IMR-90 (cell line): Measurements from ENCODE around the gene HDAC10. TPM values are rescaled to one million over a fixed set of nuclear protein-coding genes. Genes with fewer than 3 reads are reported as not detected.

Source experiments
- ATAC-seq: fragments of 200-7000 bp; cut with Tn5 transposase; 2 replicates; pipeline ENCODE4 v1.9.1; 2020; ENCODE audit warnings: low read depth, mild to moderate bottlenecking, moderate library complexity
- BruUV-seq: library from RNA; stranded (reverse); fragments of 400-500 nt; replicated peaks from 2 replicates; lab custom pipeline; 2021; lab: Mats Ljungman, UMichigan
- CTCF ChIA-PET: fragments of 300-600 bp; formaldehyde crosslinking; extraction: SDS; loops from one replicate; lab custom pipeline; 2021; ENCODE audit warnings: antibody characterized with exemption; lab: Yijun Ruan, JAX
- POLR2A ChIA-PET: fragments of 300-600 bp; sonication (Branson Sonifier 250); formaldehyde crosslinking; loops from one replicate; lab custom pipeline; 2022; ENCODE audit warnings: antibody characterized with exemption; ENCODE audit not compliant: unreplicated experiment; lab: Charles Lee
- DNase-seq: peaks from one replicate; pipeline ENCODE4 v3.0.0; 2013
- H2AFZ ChIP-seq: replicated peaks from 2 replicates; pipeline ENCODE3; 2013; ENCODE audit warnings: low read length, mild to moderate bottlenecking; ENCODE audit not compliant: poor library complexity
- H2AK5ac ChIP-seq: 2 replicates; pipeline ENCODE4 v1.6.1; 2013; ENCODE audit warnings: low read depth, low read length, inconsistent platforms
- H2AK9ac ChIP-seq: replicated peaks from 2 replicates; pipeline ENCODE3; 2013; ENCODE audit warnings: mild to moderate bottlenecking, low read depth, low read length, moderate library complexity; ENCODE audit not compliant: poor library complexity
- H2BK120ac ChIP-seq: 2 replicates; pipeline ENCODE4 v1.6.1; 2013; ENCODE audit warnings: low read depth, low read length, inconsistent platforms
- H2BK15ac ChIP-seq: 3 replicates; pipeline ENCODE4 v1.6.1; 2013; ENCODE audit warnings: low read depth, low read length, inconsistent platforms
- H2BK20ac ChIP-seq: 2 replicates; pipeline ENCODE4 v1.6.1; 2013; ENCODE audit warnings: low read depth, mild to moderate bottlenecking, inconsistent platforms, low read length, moderate library complexity
- H2BK5ac ChIP-seq: 2 replicates; pipeline ENCODE4 v1.6.1; 2013; ENCODE audit warnings: mild to moderate bottlenecking, low read depth, low read length, inconsistent platforms; ENCODE audit not compliant: poor library complexity, severe bottlenecking
- H3K14ac ChIP-seq: replicated peaks from 2 replicates; pipeline ENCODE4 v1.6.1; 2013; ENCODE audit warnings: low read depth, low read length, inconsistent platforms
- H3K18ac ChIP-seq: 2 replicates; pipeline ENCODE4 v1.6.1; 2013; ENCODE audit warnings: low read depth, low read length, control low read depth
- H3K23ac ChIP-seq: 2 replicates; pipeline ENCODE4 v1.6.1; 2013; ENCODE audit warnings: low read depth, low read length, inconsistent platforms
- H3K27ac ChIP-seq: 2 replicates; pipeline ENCODE4 v1.5.1; 2013; ENCODE audit warnings: mild to moderate bottlenecking, control low read depth, low read length; ENCODE audit not compliant: insufficient read depth
- H3K27me3 ChIP-seq: 2 replicates; pipeline ENCODE4 v1.6.1; 2013; ENCODE audit warnings: low read length; ENCODE audit not compliant: control insufficient read depth, insufficient read depth
- H3K36me3 ChIP-seq: 2 replicates; pipeline ENCODE4 v1.6.1; 2013; ENCODE audit warnings: low read length, mixed read lengths; ENCODE audit not compliant: control insufficient read depth, insufficient read depth
- H3K4ac ChIP-seq: 2 replicates; pipeline ENCODE4 v1.6.1; 2013; ENCODE audit warnings: low read depth, low read length, inconsistent platforms
- H3K4me1 ChIP-seq: 2 replicates; pipeline ENCODE4 v1.6.1; 2013; ENCODE audit warnings: low read length, mixed read lengths; ENCODE audit not compliant: control insufficient read depth, insufficient read depth
- H3K4me2 ChIP-seq: 2 replicates; pipeline ENCODE4 v1.6.1; 2013; ENCODE audit warnings: low read depth, mild to moderate bottlenecking, control low read depth, low read length, moderate library complexity
- H3K4me3 ChIP-seq: 2 replicates; pipeline ENCODE4 v1.5.1; 2013; ENCODE audit warnings: low read depth, mild to moderate bottlenecking, control low read depth, low read length, moderate library complexity; ENCODE audit not compliant: insufficient read depth
- H3K56ac ChIP-seq: 2 replicates; pipeline ENCODE4 v1.6.1; 2013; ENCODE audit warnings: low read length, inconsistent platforms; ENCODE audit not compliant: insufficient read depth; ENCODE audit errors: extremely low read depth
- H3K79me1 ChIP-seq, 2 experiments: 2 replicates each; pipeline ENCODE4 v1.6.1; 2013; ENCODE audit warnings: low read length in 2 of 2, inconsistent platforms in 1 of 2, low read depth in 1 of 2
- H3K9ac ChIP-seq: 2 replicates; pipeline ENCODE4 v1.6.1; 2013; ENCODE audit warnings: low read depth, low read length, control low read depth
- H3K9me1 ChIP-seq: 2 replicates; pipeline ENCODE4 v1.6.1; 2013; ENCODE audit warnings: low read length, inconsistent platforms; ENCODE audit not compliant: insufficient read depth
- H3K9me3 ChIP-seq: 2 replicates; pipeline ENCODE4 v1.6.1; 2013; ENCODE audit warnings: low read length; ENCODE audit not compliant: control insufficient read depth, insufficient read depth
- H4K20me1 ChIP-seq: 2 replicates; pipeline ENCODE4 v1.6.1; 2013; ENCODE audit warnings: low read length, inconsistent platforms; ENCODE audit not compliant: insufficient read depth
- H4K5ac ChIP-seq: 2 replicates; pipeline ENCODE4 v1.6.1; 2013; ENCODE audit warnings: mild to moderate bottlenecking, low read depth, low read length, control low read depth
- H4K8ac ChIP-seq, 2 experiments: 2 replicates each; pipeline ENCODE4 v1.6.1; 2013; ENCODE audit warnings: low read depth in 2 of 2, low read length in 2 of 2, control low read depth in 1 of 2, inconsistent platforms in 1 of 2
- H4K91ac ChIP-seq: 2 replicates; pipeline ENCODE4 v1.6.1; 2013; ENCODE audit warnings: low read depth, low read length, inconsistent platforms; ENCODE audit not compliant: insufficient read depth
- BHLHE40 ChIP-seq: fragments of 150-350 bp; IDR thresholded peaks from 2 replicates; pipeline ENCODE4 v1.6.1; 2016; ENCODE audit warnings: mild to moderate bottlenecking, low read depth, low read length
- CEBPB ChIP-seq: IDR thresholded peaks from 2 replicates; pipeline ENCODE4 v1.6.1; 2012; ENCODE audit warnings: low read depth, low read length, improper control_type of control experiment
- CHD1 ChIP-seq: IDR thresholded peaks from 2 replicates; pipeline ENCODE4 v1.6.1; 2012; ENCODE audit warnings: low read depth, low read length, improper control_type of control experiment
- FOS ChIP-seq: fragments of 150-350 bp; IDR thresholded peaks from 2 replicates; pipeline ENCODE4 v1.6.1; 2016; ENCODE audit warnings: low read depth, low read length
- MAFK ChIP-seq: IDR thresholded peaks from 2 replicates; pipeline ENCODE4 v1.6.1; 2012; ENCODE audit warnings: low read depth, low read length, improper control_type of control experiment
- MXI1 ChIP-seq: IDR thresholded peaks from 2 replicates; pipeline ENCODE4 v1.6.1; 2012; ENCODE audit warnings: low read depth, mild to moderate bottlenecking, low read length, moderate library complexity, borderline replicate concordance
- NFE2L2 ChIP-seq: fragments of 150-350 bp; IDR thresholded peaks from 2 replicates; pipeline ENCODE4 v1.6.1; 2016; ENCODE audit warnings: low read depth, mild to moderate bottlenecking, low read length
- POLR2A ChIP-seq: IDR thresholded peaks from 2 replicates; pipeline ENCODE4 v1.6.1; 2012; ENCODE audit warnings: mild to moderate bottlenecking, low read depth, low read length
- RCOR1 ChIP-seq: IDR thresholded peaks from 2 replicates; pipeline ENCODE4 v1.6.1; 2012; ENCODE audit warnings: mild to moderate bottlenecking, low read length, improper control_type of control experiment; ENCODE audit not compliant: insufficient replicate concordance
- RFX5 ChIP-seq: IDR thresholded peaks from 2 replicates; pipeline ENCODE4 v1.8.0; 2012; ENCODE audit warnings: low read depth, mild to moderate bottlenecking, low read length, moderate library complexity
- SMC3 ChIP-seq: fragments of 150-350 bp; IDR thresholded peaks from 2 replicates; pipeline ENCODE4 v1.6.1; 2016; ENCODE audit warnings: low read depth, mild to moderate bottlenecking, antibody characterized with exemption, low read length, moderate library complexity
- USF2 ChIP-seq: fragments of 150-350 bp; IDR thresholded peaks from 2 replicates; pipeline ENCODE4 v1.6.1; 2017; ENCODE audit warnings: mild to moderate bottlenecking, antibody characterized with exemption, low read length, low read depth
- WGBS, 2 experiments: methylation state at CpG; one replicate each; pipeline versions ENCODE4 v1.1.5 to v1.1.7; 2013; ENCODE audit warnings: missing lambda C conversion rate in 2 of 2; ENCODE audit not compliant: insufficient read length in 1 of 2; ENCODE audit errors: extremely low coverage in 2 of 2; 5-methylcytosine and 5-hydroxymethylcytosine counted together
- dilution Hi-C: fragments of 300-500 bp; cut with HindIII; formaldehyde crosslinking; loops from one replicate; pipeline ENCODE4 v1.14.3; 2018; ENCODE audit warnings: low sequenced_read_pairs; ENCODE audit not compliant: unreplicated experiment
- in situ Hi-C: fragments of 300-500 bp; cut with MboI; formaldehyde crosslinking; loops from 3 replicates; pipeline ENCODE4 v1.14.3; 2019; ENCODE audit warnings: low sequenced_read_pairs, inconsistent platforms, mixed read lengths
- intact Hi-C: fragments of 100-400 bp; cut with micrococcal nuclease; formaldehyde crosslinking; loops from 2 replicates; pipeline ENCODE4 v1.10.0; 2022
- polyA plus RNA-seq, 3 experiments: library from polyadenylated mRNA; depleted of rRNA; stranded (reverse); fragments of >200 nt; gene quantifications; 2 replicates each; pipeline ENCODE4 v1.2.3, GENCODE V29; 2012; ENCODE audit warnings: low replicate concordance in 1 of 3
- total RNA-seq: library from RNA; depleted of rRNA; stranded (reverse); fragments of >200 nt; gene quantifications from 2 replicates; pipeline ENCODE4 v1.2.3, GENCODE V29; 2012

Gene HDAC10
- total and polyA plus RNA-seq, 2 of the 4 experiments (the other 2 are of a cell fraction) = 3.9 to 35.7 TPM

- POLR2A ChIA-PET = interaction anchor here (0.6 to 1.0 kb wide), 3 partner anchors 77 to 177 kb away, joined by 3 to 9 read pairs (median 6); no protein-coding TSS in a partner anchor
Measured at GRCh38 chr22:50251477-50252081, 514 bp upstream of the HDAC10 start.

More at GRCh38 chr22:50251477-50252081, 514 bp upstream of the HDAC10 start:
- Histone ChIP-seq H3K56ac (no peak overlapping the region), H4K20me1 (peaks cover 19% of the 10 kb centered on the region), H2BK5ac (no peak overlapping the region), H2AK5ac (peak overlapping the region; percentile 43), H3K27me3 (no peaks in the 10 kb centered on the region), H3K9me3 (no peaks in the 10 kb centered on the region), H3K79me1 (peaks cover 9 to 33% of the 10 kb centered on the region in 2 experiments; a peak in 3 of 4 replicates), H2BK20ac (no peak overlapping the region), H3K4me1 (peaks cover 12% of the 10 kb centered on the region), H3K4me3 (peak overlapping the region; percentile 88), H3K18ac (no peak overlapping the region), H2BK15ac (no peak overlapping the region), H3K36me3 (peaks cover 37% of the 10 kb centered on the region), H2AK9ac (peak overlapping the region; percentile 94), H2AFZ (peak overlapping the region; percentile 91), H4K5ac (no peak overlapping the region), H3K23ac (no peak overlapping the region), H3K4ac (no peak overlapping the region; the same call in 1 of the 2 replicates), H4K8ac (peak overlapping the region in 1 of 2 experiments; percentile 39; a peak in 1 of 4 replicates), H4K91ac (no peak overlapping the region), H3K9ac (no peak overlapping the region), H3K9me1 (0 out of 2 replicates have a peak, but pooled peaks cover 3% of the 10 kb centered on the region), H3K4me2 (peak overlapping the region; percentile 38; the same call in 1 of the 2 replicates), H3K27ac (no peak overlapping the region; the same call in 1 of the 2 replicates), H2BK120ac (no peak overlapping the region), H3K14ac (no peak overlapping the region)
- 27% methylated on average over 16 of the region's 36 CpGs; no CpG with 5 or more reads in 1 of the 2 experiments for WGBS, 2 experiments
- CTCF ChIA-PET = interaction anchor here (1.0 to 1.2 kb wide), 2 partner anchors 9 to 91 kb away, joined by 3 to 7 read pairs; partner anchors contain the start of gene MAPK12
- in situ Hi-C loops (loop anchor here (5.0 kb wide), 1 partner anchor 76 kb away; the partner anchor contains the start of gene DENND6B), dilution Hi-C loops (no loop called here), intact Hi-C loops (loop anchor here (1.0 to 2.0 kb wide), 2 partner anchors 75 to 91 kb away; partner anchors contain the start of gene DENND6B)
- ATAC-seq (no peak), DNase-seq (no peak)
- TF ChIP-seq CHD1 (no peak), MXI1 (no peak), USF2 (no peak), CEBPB (no peak), RFX5 (no peak), SMC3 (no peak), NFE2L2 (no peak), POLR2A (no peak), BHLHE40 (no peak), MAFK (no peak), FOS (no peak), RCOR1 (no peak)
- no TSS peak for BruUV-seq
